K562 (cell line): Measurements from ENCODE around the gene CHRM4. TPM values are rescaled to one million over a fixed set of nuclear protein-coding genes. Genes with fewer than 3 reads are reported as not detected.

ENCODE experiments used
- BCOR ChIP-seq: fragments of 450-650 bp; IDR thresholded peaks from 2 replicates; pipeline ENCODE4 v1.6.1; 2016
- CHD7 ChIP-seq: fragments of 200-600 bp; sonication (generic); IDR thresholded peaks from one replicate; pipeline ENCODE4 v1.6.1; 2012; ENCODE audit warnings: mild to moderate bottlenecking, low read depth, low read length, inconsistent platforms
- DEAF1 ChIP-seq: fragments of 450-650 bp; formaldehyde crosslinking; IDR thresholded peaks from 2 replicates; pipeline ENCODE4 v1.4.0; 2020; ENCODE audit warnings: mild to moderate bottlenecking, moderate library complexity
- L3MBTL2 ChIP-seq: fragments of 450-650 bp; IDR thresholded peaks from 2 replicates; pipeline ENCODE4 v1.6.1; 2016; ENCODE audit warnings: mild to moderate bottlenecking, moderate library complexity
- MCM3 ChIP-seq: fragments of 450-650 bp; IDR thresholded peaks from 2 replicates; pipeline ENCODE4 v1.6.1; 2016
- NR2C2 ChIP-seq, 2 experiments: fragments of 200-800 bp in 1 of 2; sonication (Bioruptor generic) in 1 of 2; sonication (generic) in 1 of 2; formaldehyde crosslinking in 1 of 2; IDR thresholded peaks; 2 replicates each; pipeline versions ENCODE4 v1.6.1 to v1.8.0; 2016 to 2022; ENCODE audit warnings: mild to moderate bottlenecking in 1 of 2, missing compliant biosample characterization in 1 of 2, missing genetic modification characterization in 1 of 2, missing genetic modification reagents in 1 of 2
- PHB2 ChIP-seq: fragments of 450-650 bp; IDR thresholded peaks from 2 replicates; pipeline ENCODE4 v1.6.1; 2017; ENCODE audit warnings: low read depth
- RB1 ChIP-seq: fragments of 450-650 bp; IDR thresholded peaks from 2 replicates; pipeline ENCODE4 v1.6.1; 2017; ENCODE audit warnings: low read depth, mild to moderate bottlenecking
- TEAD1 ChIP-seq, 2 experiments: fragments of 450-650 bp in 1 of 2; sonication (generic) in 1 of 2; formaldehyde crosslinking; IDR thresholded peaks; 2 replicates each; pipeline versions ENCODE4 v1.4.0 to v1.8.0; 2020 to 2022; ENCODE audit warnings: mild to moderate bottlenecking in 2 of 2, missing genetic modification reagents in 1 of 2
- TEAD4 ChIP-seq, 2 experiments: sonication (generic) in 1 of 2; formaldehyde crosslinking in 1 of 2; IDR thresholded peaks; 2 replicates each; pipeline versions ENCODE4 v1.6.1 to v1.8.0; 2012 to 2022; ENCODE audit warnings: borderline replicate concordance in 1 of 2, inconsistent platforms in 1 of 2, low read length in 1 of 2, mild to moderate bottlenecking in 1 of 2, missing genetic modification reagents in 1 of 2
- ZNF57 ChIP-seq: fragments of 450-650 bp; formaldehyde crosslinking; IDR thresholded peaks from 2 replicates; pipeline ENCODE4 v1.4.0; 2020; ENCODE audit warnings: mild to moderate bottlenecking, moderate library complexity
- ZNF695 ChIP-seq: fragments of 450-650 bp; formaldehyde crosslinking; IDR thresholded peaks from 2 replicates; pipeline ENCODE4 v1.4.0; 2020; ENCODE audit warnings: mild to moderate bottlenecking, moderate library complexity
- ZZZ3 ChIP-seq: fragments of 450-650 bp; IDR thresholded peaks from 2 replicates; pipeline ENCODE4 v1.6.1; 2016; ENCODE audit warnings: antibody characterized with exemption, mild to moderate bottlenecking, moderate library complexity
- polyA plus RNA-seq, 8 experiments: library from polyadenylated mRNA; depleted of rRNA in 4 of 8; stranded (reverse) in 5 of 8; unstranded in 3 of 8; fragments of >200 nt; fragmentation: Nextera tagmentation in 2 of 8; fragmentation: Illumina TruSeq in 1 of 8; extraction: Ambion mirVana in 2 of 8; extraction: Trizol in 1 of 8; gene quantifications; 2 replicates each; pipeline versions ENCODE4 v1.2.1 to v1.2.3, GENCODE V29; 2011 to 2014; ENCODE audit warnings: inconsistent platforms in 1 of 8, missing spikeins in 1 of 8
- total RNA-seq, 7 experiments: library from RNA; depleted of rRNA in 6 of 7; stranded (reverse); fragments of >200 nt in 6 of 7; fragmentation: Illumina TruSeq in 2 of 7; extraction: Trizol in 2 of 7; gene quantifications; 2 replicates each; pipeline versions ENCODE4 v1.2.1 to v1.2.3, GENCODE V29; 2011 to 2021; ENCODE audit warnings: low replicate concordance in 1 of 7

Gene CHRM4
- total and polyA plus RNA-seq, 9 of the 15 experiments (the other 6 are each of a cell fraction or from before 2014, with no cell fraction given) = 0.22 to 1.3 (median 0.40) TPM; not detected in 2

GRCh38 chr11:46389450-46390330 is 1.9 kb downstream of the CHRM4 start (continued):
- TF ChIP-seq DEAF1 (peak; percentile 51), L3MBTL2 (peak; percentile 10; the same call in 1 of the 2 replicates), ZNF57 (CRISPR knock-in tag) (no peak), MCM3 (no peak), RB1 (peak; percentile 68), ZNF695 (no peak), NR2C2 (CRISPR knock-in tag; IDR thresholded peaks at IDR 0.05) (no peak), NR2C2 (tag; IDR thresholded peaks at IDR 0.05) (no peak), TEAD1 (CRISPR knock-in tag; IDR thresholded peaks at IDR 0.05) (no peak; a peak in 1 of 4 replicates), CHD7 (no peak), PHB2 (no peak), TEAD4 (IDR thresholded peaks at IDR 0.05; ENCODE audit: low read length) (no peak), TEAD4 (CRISPR knock-in tag; IDR thresholded peaks at IDR 0.05; ENCODE audit: borderline replicate concordance) (no peak), ZZZ3 (no peak), BCOR (no peak)
